K562 (cell line): ENCODE results near the gene GDF2. TPM values are rescaled to one million over a fixed set of nuclear protein-coding genes. Genes with fewer than 3 reads are reported as not detected.

Source experiments
- AFF4 ChIP-seq: sonication (generic); formaldehyde crosslinking; IDR thresholded peaks from 2 replicates; pipeline ENCODE4 v1.8.0; 2023; ENCODE audit warnings: mild to moderate bottlenecking, missing genetic modification reagents
- ARID4B ChIP-seq: sonication (generic); formaldehyde crosslinking; IDR thresholded peaks from 2 replicates; pipeline ENCODE4 v1.8.0; 2022; ENCODE audit warnings: mild to moderate bottlenecking, missing genetic modification reagents
- CREB3 ChIP-seq: fragments of 450-650 bp; conservative IDR thresholded peaks from 2 replicates; pipeline ENCODE4 v1.6.1; 2016; ENCODE audit warnings: missing genetic modification characterization, low read depth, mild to moderate bottlenecking, missing compliant biosample characterization, moderate library complexity
- PPARD ChIP-seq: fragments of 250-450 bp; sonication (Bioruptor Pico); IDR thresholded peaks from 2 replicates; pipeline ENCODE4 v1.8.0; 2022; ENCODE audit warnings: inconsistent platforms, mild to moderate bottlenecking, moderate library complexity
- PRDM10 ChIP-seq: fragments of 450-650 bp; IDR thresholded peaks from 2 replicates; pipeline ENCODE4 v1.6.1; 2018; ENCODE audit not compliant: partially characterized antibody
- polyA plus RNA-seq, 8 experiments: library from polyadenylated mRNA; depleted of rRNA in 4 of 8; stranded (reverse) in 5 of 8; unstranded in 3 of 8; fragments of >200 nt; fragmentation: Nextera tagmentation in 2 of 8; fragmentation: Illumina TruSeq in 1 of 8; extraction: Ambion mirVana in 2 of 8; extraction: Trizol in 1 of 8; gene quantifications; 2 replicates each; pipeline versions ENCODE4 v1.2.1 to v1.2.3, GENCODE V29; 2011 to 2014; ENCODE audit warnings: inconsistent platforms in 1 of 8, missing spikeins in 1 of 8
- total RNA-seq, 7 experiments: library from RNA; depleted of rRNA in 6 of 7; stranded (reverse); fragments of >200 nt in 6 of 7; fragmentation: Illumina TruSeq in 2 of 7; extraction: Trizol in 2 of 7; gene quantifications; 2 replicates each; pipeline versions ENCODE4 v1.2.1 to v1.2.3, GENCODE V29; 2011 to 2021; ENCODE audit warnings: low replicate concordance in 1 of 7

Gene GDF2
- total and polyA plus RNA-seq, 9 of the 15 experiments (the other 6 are each of a cell fraction or from before 2014, with no cell fraction given), result 0.08 to 0.58 (median 0.27) TPM; not detected in 2

GRCh38 chr10:47290338-47290737 lies 31.9 kb upstream of the GDF2 start (continued):
- TF ChIP-seq CREB3 (no peak), AFF4 (CRISPR knock-in tag) (no peak), PPARD (no peak), ARID4B (CRISPR knock-in tag) (no peak), PRDM10 (no peak)
